Mesodermal cell (in vitro differentiated cells): ENCODE data around the gene KLK1.

Experiments used
- H3K27ac ChIP-seq: 2 replicates; pipeline ENCODE4 v1.7.0; 2013; ENCODE audit warnings: mild to moderate bottlenecking, low read depth, low read length, moderate library complexity; ENCODE audit not compliant: severe bottlenecking
- H3K36me3 ChIP-seq: 2 replicates; pipeline ENCODE4 v1.7.1; 2013; ENCODE audit warnings: mild to moderate bottlenecking, low read length, moderate library complexity; ENCODE audit not compliant: control insufficient read depth, insufficient read depth
- H3K4me1 ChIP-seq: one replicate; pipeline ENCODE4 v1.7.1; 2013; ENCODE audit warnings: mild to moderate bottlenecking, low read length; ENCODE audit not compliant: insufficient read depth, control insufficient read depth, poor library complexity, severe bottlenecking
- H3K4me3 ChIP-seq: 2 replicates; pipeline ENCODE4 v1.7.0; 2013; ENCODE audit warnings: low read length, control low read depth, mild to moderate bottlenecking; ENCODE audit not compliant: insufficient read depth, poor library complexity, severe bottlenecking; ENCODE audit errors: extremely low read depth
- H3K9me3 ChIP-seq: 2 replicates; pipeline ENCODE4 v1.7.1; 2013; ENCODE audit warnings: mild to moderate bottlenecking, low read length, moderate library complexity; ENCODE audit not compliant: control insufficient read depth
- WGBS, 2 experiments: methylation state at CpG; one replicate each; pipeline ENCODE4 v1.1.5; 2013; ENCODE audit warnings: missing lambda C conversion rate in 2 of 2; ENCODE audit not compliant: insufficient coverage in 2 of 2; 5-methylcytosine and 5-hydroxymethylcytosine counted together

The KLK1 gene

GRCh38 chr19:50822661-50823208 is 852 bp downstream of the KLK1 start:
- WGBS, 2 experiments, result 70 to 75% methylated on average over 6 of the region's 7 CpGs
- Histone ChIP-seq H3K4me1 (no peaks in the 10 kb centered on the region), H3K9me3 (no peaks in the 10 kb centered on the region), H3K36me3 (no peaks in the 10 kb centered on the region), H3K27ac (no peak overlapping the region), H3K4me3 (no peak overlapping the region)

GRCh38 chr19:50821622-50822021 is 2.0 kb downstream of the KLK1 start:
- Histone ChIP-seq H3K36me3 (no peaks in the 10 kb centered on the region), H3K27ac (no peak overlapping the region), H3K9me3 (no peaks in the 10 kb centered on the region), H3K4me1 (no peaks in the 10 kb centered on the region), H3K4me3 (no peak overlapping the region)
- 76 to 80% methylated on average over 6 to 8 of the region's 8 CpGs for WGBS, 2 experiments

GRCh38 chr19:50821248-50821612 is 2.4 kb downstream of the KLK1 start:
- H3K4me3 ChIP-seq, result no peak overlapping the region
- H3K9me3 ChIP-seq, result no peaks in the 10 kb centered on the region
- no peaks in the 10 kb centered on the region for H3K4me1 ChIP-seq
- H3K36me3 ChIP-seq, result no peaks in the 10 kb centered on the region
- WGBS, 2 experiments, result 89 to 100% methylated on average over 3 to 4 of the region's 4 CpGs
- H3K27ac ChIP-seq, result no peak overlapping the region

GRCh38 chr19:50820549-50821247 is 2.9 kb downstream of the KLK1 start:
- H3K9me3 ChIP-seq, result no peaks in the 10 kb centered on the region
- WGBS, 2 experiments, result 21 to 38% methylated on average over 5 to 14 of the region's 21 CpGs
- no peaks in the 10 kb centered on the region for H3K4me1 ChIP-seq
- H3K4me3 ChIP-seq, result no peak overlapping the region
- H3K36me3 ChIP-seq, result no peaks in the 10 kb centered on the region
- H3K27ac ChIP-seq, result no peak overlapping the region

GRCh38 chr19:50820086-50820485 is 3.5 kb downstream of the KLK1 start:
- no peaks in the 10 kb centered on the region for H3K9me3 ChIP-seq
- no peak overlapping the region for H3K27ac ChIP-seq
- no peaks in the 10 kb centered on the region for H3K36me3 ChIP-seq
- H3K4me1 ChIP-seq, result no peaks in the 10 kb centered on the region
- no peak overlapping the region for H3K4me3 ChIP-seq
- WGBS, 2 experiments, result 30 to 33% methylated on average over 13 to 15 of the region's 15 CpGs

- WGBS, 2 experiments, result 68 to 70% methylated on average over 3 to 4 of the region's 8 CpGs
- Histone ChIP-seq H3K27ac (no peak overlapping the region), H3K36me3 (no peaks in the 10 kb centered on the region), H3K9me3 (no peaks in the 10 kb centered on the region), H3K4me3 (no peak overlapping the region), H3K4me1 (no peaks in the 10 kb centered on the region)
Measured at GRCh38 chr19:50819636-50820035, 4.0 kb downstream of the KLK1 start.

- Histone ChIP-seq H3K4me3 (no peak overlapping the region), H3K9me3 (no peaks in the 10 kb centered on the region), H3K4me1 (no peaks in the 10 kb centered on the region), H3K27ac (no peak overlapping the region), H3K36me3 (no peaks in the 10 kb centered on the region)
- 81 to 88% methylated on average over 9 of the region's 12 CpGs for WGBS, 2 experiments
Measured at GRCh38 chr19:50818859-50819472, 4.6 kb downstream of the KLK1 start.

GRCh38 chr19:50817941-50818858 is 5.4 kb downstream of the KLK1 start:
- 20 to 25% methylated on average over 39 to 48 of the region's 52 CpGs for WGBS, 2 experiments
- Histone ChIP-seq H3K4me3 (peak overlapping the region; percentile 31), H3K4me1 (no peaks in the 10 kb centered on the region), H3K9me3 (no peaks in the 10 kb centered on the region), H3K36me3 (no peaks in the 10 kb centered on the region), H3K27ac (no peak overlapping the region)

- Histone ChIP-seq H3K4me1 (no peaks in the 10 kb centered on the region), H3K27ac (no peak overlapping the region), H3K4me3 (no peak overlapping the region), H3K9me3 (no peaks in the 10 kb centered on the region), H3K36me3 (no peaks in the 10 kb centered on the region)
- WGBS, 2 experiments, result 100% methylated on average over 1 of the region's 1 CpG
Measured at GRCh38 chr19:50815439-50815838, 8.1 kb downstream of the KLK1 start.

- 93% methylated on average over 4 of the region's 5 CpGs for WGBS, 2 experiments
- Histone ChIP-seq H3K4me1 (no peaks in the 10 kb centered on the region), H3K9me3 (no peaks in the 10 kb centered on the region), H3K4me3 (no peak overlapping the region), H3K36me3 (no peaks in the 10 kb centered on the region), H3K27ac (no peak overlapping the region)
Measured at GRCh38 chr19:50814883-50815282, 8.7 kb downstream of the KLK1 start.
